Astrocyte of the cerebellum (primary cell): Measurements from ENCODE around the gene WDR1.

Experiments
- DNase-seq: peaks from one replicate; pipeline ENCODE4 v3.0.0-alpha.2; 2011; ENCODE audit warnings: low read depth
- H3K4me3 ChIP-seq: 2 replicates; pipeline ENCODE4 v1.5.1; 2011; ENCODE audit warnings: mild to moderate bottlenecking, low read depth, low read length, moderate library complexity
- CTCF ChIP-seq: IDR thresholded peaks from 2 replicates; pipeline ENCODE4 v1.5.1; 2012; ENCODE audit warnings: low read length, low read depth, moderate library complexity, mild to moderate bottlenecking; ENCODE audit errors: missing control alignments
- in situ Hi-C: cut with HindIII; loops from 2 replicates; pipeline ENCODE4 v1.10.0; 2017; ENCODE audit warnings: low sequenced_read_pairs

The WDR1 gene

GRCh38 chr4:10094841-10095240 lies 21.8 kb downstream of the WDR1 start:
- DNase-seq, result no peak
- no peak for TF ChIP-seq CTCF
- no peak overlapping the region for H3K4me3 ChIP-seq
- in situ Hi-C loops, result no loop called here

- in situ Hi-C loops, result no loop called here
- DNase-seq, result peak; percentile 96
- no peak for TF ChIP-seq CTCF
- H3K4me3 ChIP-seq, result no peak overlapping the region
Measured at GRCh38 chr4:10093801-10094552, 22.6 kb downstream of the WDR1 start.

- DNase-seq, result no peak
- H3K4me3 ChIP-seq, result no peak overlapping the region
- TF ChIP-seq CTCF, result no peak
- in situ Hi-C loops, result no loop called here
Measured at GRCh38 chr4:10093271-10093621, 23.4 kb downstream of the WDR1 start.

- no peak for DNase-seq
- TF ChIP-seq CTCF, result no peak
- no peak overlapping the region for H3K4me3 ChIP-seq
- in situ Hi-C loops, result no loop called here
Measured at GRCh38 chr4:10092481-10093270, 23.9 kb downstream of the WDR1 start.

- in situ Hi-C loops, result no loop called here
- no peak overlapping the region for H3K4me3 ChIP-seq
- no peak for DNase-seq
- TF ChIP-seq CTCF, result no peak
Measured at GRCh38 chr4:10091531-10092181, 24.9 kb downstream of the WDR1 start.

GRCh38 chr4:10090467-10091250 lies 25.9 kb downstream of the WDR1 start:
- no peak for DNase-seq
- TF ChIP-seq CTCF, result no peak
- H3K4me3 ChIP-seq, result no peak overlapping the region
- in situ Hi-C loops, result no loop called here
